ENCODE data around the gene LILRA5. TPM values are rescaled to one million over a fixed set of nuclear protein-coding genes. Genes with fewer than 3 reads are reported as not detected.
"Not testable (repeated sequence)": the region's sequence is repeated elsewhere in the genome, so short reads cannot be mapped to it uniquely, and the experiment has no call there.

LILRA5 gene
- polyA plus RNA-seq, 1 of the 3 experiments (the other 2 are of a cell fraction) = not detected

DNA sequence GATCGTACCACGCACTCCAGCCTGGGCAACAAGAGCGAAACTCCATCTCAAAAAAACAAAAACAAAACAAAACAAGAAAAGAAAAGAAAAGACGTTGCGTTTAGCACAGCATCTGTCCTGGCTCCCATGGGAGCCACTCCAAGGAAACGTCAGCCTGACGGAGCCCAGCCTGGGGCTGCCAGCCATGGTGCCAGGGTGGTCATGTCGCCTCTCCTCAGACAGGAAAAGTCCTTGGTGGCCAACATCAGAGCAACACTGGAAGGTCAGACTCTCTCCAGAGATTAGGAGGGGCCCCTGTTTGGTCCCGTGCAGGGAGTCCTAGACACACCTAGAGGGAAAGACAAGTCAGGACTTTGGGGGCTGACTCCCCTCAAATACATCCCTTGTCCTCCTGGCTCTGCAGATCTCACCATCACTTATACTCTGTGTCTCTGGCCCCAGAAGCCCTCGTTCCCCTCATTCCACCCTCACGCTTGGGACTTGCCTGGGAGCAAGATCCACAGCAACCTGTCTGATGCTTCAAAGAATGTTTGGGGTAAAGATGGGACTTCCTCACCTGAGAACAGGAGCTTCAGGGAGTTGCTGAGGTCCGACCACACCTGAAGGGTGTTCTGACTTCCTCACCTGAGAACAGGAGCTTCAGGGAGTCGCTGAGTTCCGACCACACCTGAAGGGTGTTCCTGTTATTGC, 16.7 kb upstream of the LILRA5 start:
- TF ChIP-seq FOSL2 (IDR thresholded peaks at IDR 0.05; ENCODE audit: borderline replicate concordance, low read depth) = no peak
- TF ChIP-seq, protein P1, sequence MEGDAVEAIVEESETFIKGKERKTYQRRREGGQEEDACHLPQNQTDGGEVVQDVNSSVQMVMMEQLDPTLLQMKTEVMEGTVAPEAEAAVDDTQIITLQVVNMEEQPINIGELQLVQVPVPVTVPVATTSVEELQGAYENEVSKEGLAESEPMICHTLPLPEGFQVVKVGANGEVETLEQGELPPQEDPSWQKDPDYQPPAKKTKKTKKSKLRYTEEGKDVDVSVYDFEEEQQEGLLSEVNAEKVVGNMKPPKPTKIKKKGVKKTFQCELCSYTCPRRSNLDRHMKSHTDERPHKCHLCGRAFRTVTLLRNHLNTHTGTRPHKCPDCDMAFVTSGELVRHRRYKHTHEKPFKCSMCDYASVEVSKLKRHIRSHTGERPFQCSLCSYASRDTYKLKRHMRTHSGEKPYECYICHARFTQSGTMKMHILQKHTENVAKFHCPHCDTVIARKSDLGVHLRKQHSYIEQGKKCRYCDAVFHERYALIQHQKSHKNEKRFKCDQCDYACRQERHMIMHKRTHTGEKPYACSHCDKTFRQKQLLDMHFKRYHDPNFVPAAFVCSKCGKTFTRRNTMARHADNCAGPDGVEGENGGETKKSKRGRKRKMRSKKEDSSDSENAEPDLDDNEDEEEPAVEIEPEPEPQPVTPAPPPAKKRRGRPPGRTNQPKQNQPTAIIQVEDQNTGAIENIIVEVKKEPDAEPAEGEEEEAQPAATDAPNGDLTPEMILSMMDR (IDR thresholded peaks at IDR 0.05) = no peak
- TF ChIP-seq NFIC (IDR thresholded peaks at IDR 0.05; ENCODE audit: borderline replicate concordance) = no peak
- TF ChIP-seq, protein P2, sequence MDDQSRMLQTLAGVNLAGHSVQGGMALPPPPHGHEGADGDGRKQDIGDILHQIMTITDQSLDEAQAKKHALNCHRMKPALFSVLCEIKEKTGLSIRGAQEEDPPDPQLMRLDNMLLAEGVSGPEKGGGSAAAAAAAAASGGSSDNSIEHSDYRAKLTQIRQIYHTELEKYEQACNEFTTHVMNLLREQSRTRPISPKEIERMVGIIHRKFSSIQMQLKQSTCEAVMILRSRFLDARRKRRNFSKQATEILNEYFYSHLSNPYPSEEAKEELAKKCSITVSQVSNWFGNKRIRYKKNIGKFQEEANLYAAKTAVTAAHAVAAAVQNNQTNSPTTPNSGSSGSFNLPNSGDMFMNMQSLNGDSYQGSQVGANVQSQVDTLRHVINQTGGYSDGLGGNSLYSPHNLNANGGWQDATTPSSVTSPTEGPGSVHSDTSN (IDR thresholded peaks at IDR 0.05) = no peak
- no peak for TF ChIP-seq MEF2A (IDR thresholded peaks at IDR 0.05; ENCODE audit: borderline replicate concordance, low read depth)
- TF ChIP-seq, protein P3, sequence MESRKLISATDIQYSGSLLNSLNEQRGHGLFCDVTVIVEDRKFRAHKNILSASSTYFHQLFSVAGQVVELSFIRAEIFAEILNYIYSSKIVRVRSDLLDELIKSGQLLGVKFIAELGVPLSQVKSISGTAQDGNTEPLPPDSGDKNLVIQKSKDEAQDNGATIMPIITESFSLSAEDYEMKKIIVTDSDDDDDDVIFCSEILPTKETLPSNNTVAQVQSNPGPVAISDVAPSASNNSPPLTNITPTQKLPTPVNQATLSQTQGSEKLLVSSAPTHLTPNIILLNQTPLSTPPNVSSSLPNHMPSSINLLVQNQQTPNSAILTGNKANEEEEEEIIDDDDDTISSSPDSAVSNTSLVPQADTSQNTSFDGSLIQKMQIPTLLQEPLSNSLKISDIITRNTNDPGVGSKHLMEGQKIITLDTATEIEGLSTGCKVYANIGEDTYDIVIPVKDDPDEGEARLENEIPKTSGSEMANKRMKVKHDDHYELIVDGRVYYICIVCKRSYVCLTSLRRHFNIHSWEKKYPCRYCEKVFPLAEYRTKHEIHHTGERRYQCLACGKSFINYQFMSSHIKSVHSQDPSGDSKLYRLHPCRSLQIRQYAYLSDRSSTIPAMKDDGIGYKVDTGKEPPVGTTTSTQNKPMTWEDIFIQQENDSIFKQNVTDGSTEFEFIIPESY (IDR thresholded peaks at IDR 0.05; ENCODE audit: borderline replicate concordance, low read depth) = no peak
- no peak for TF ChIP-seq SMC3 (IDR thresholded peaks at IDR 0.05; ENCODE audit: low read depth, low read length)
- no peak for TF ChIP-seq RFX5 (IDR thresholded peaks at IDR 0.05; ENCODE audit: low read length)
- TF ChIP-seq POLR2AphosphoS5 (IDR thresholded peaks at IDR 0.05; ENCODE audit: low read depth, low read length) = no peak
- TF ChIP-seq, protein P4, sequence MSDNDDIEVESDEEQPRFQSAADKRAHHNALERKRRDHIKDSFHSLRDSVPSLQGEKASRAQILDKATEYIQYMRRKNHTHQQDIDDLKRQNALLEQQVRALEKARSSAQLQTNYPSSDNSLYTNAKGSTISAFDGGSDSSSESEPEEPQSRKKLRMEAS (IDR thresholded peaks at IDR 0.05; ENCODE audit: low read depth) = no peak
- TF ChIP-seq CHD2 (IDR thresholded peaks at IDR 0.05; ENCODE audit: low read length, partially characterized antibody) = no peak
- TF ChIP-seq, protein P5, sequence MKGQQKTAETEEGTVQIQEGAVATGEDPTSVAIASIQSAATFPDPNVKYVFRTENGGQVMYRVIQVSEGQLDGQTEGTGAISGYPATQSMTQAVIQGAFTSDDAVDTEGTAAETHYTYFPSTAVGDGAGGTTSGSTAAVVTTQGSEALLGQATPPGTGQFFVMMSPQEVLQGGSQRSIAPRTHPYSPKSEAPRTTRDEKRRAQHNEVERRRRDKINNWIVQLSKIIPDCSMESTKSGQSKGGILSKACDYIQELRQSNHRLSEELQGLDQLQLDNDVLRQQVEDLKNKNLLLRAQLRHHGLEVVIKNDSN (IDR thresholded peaks at IDR 0.05; ENCODE audit: borderline replicate concordance, low read depth) = no peak
- TF ChIP-seq, protein P6, sequence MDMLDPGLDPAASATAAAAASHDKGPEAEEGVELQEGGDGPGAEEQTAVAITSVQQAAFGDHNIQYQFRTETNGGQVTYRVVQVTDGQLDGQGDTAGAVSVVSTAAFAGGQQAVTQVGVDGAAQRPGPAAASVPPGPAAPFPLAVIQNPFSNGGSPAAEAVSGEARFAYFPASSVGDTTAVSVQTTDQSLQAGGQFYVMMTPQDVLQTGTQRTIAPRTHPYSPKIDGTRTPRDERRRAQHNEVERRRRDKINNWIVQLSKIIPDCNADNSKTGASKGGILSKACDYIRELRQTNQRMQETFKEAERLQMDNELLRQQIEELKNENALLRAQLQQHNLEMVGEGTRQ (IDR thresholded peaks at IDR 0.05; ENCODE audit: borderline replicate concordance, low read depth, low read length) = no peak
- TF ChIP-seq, protein P7, sequence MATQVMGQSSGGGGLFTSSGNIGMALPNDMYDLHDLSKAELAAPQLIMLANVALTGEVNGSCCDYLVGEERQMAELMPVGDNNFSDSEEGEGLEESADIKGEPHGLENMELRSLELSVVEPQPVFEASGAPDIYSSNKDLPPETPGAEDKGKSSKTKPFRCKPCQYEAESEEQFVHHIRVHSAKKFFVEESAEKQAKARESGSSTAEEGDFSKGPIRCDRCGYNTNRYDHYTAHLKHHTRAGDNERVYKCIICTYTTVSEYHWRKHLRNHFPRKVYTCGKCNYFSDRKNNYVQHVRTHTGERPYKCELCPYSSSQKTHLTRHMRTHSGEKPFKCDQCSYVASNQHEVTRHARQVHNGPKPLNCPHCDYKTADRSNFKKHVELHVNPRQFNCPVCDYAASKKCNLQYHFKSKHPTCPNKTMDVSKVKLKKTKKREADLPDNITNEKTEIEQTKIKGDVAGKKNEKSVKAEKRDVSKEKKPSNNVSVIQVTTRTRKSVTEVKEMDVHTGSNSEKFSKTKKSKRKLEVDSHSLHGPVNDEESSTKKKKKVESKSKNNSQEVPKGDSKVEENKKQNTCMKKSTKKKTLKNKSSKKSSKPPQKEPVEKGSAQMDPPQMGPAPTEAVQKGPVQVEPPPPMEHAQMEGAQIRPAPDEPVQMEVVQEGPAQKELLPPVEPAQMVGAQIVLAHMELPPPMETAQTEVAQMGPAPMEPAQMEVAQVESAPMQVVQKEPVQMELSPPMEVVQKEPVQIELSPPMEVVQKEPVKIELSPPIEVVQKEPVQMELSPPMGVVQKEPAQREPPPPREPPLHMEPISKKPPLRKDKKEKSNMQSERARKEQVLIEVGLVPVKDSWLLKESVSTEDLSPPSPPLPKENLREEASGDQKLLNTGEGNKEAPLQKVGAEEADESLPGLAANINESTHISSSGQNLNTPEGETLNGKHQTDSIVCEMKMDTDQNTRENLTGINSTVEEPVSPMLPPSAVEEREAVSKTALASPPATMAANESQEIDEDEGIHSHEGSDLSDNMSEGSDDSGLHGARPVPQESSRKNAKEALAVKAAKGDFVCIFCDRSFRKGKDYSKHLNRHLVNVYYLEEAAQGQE (IDR thresholded peaks at IDR 0.05; ENCODE audit: low read depth, low read length) = no peak
- no peak for TF ChIP-seq EP300 (IDR thresholded peaks at IDR 0.05; ENCODE audit: borderline replicate concordance in 1 of 2, low read depth in 1 of 2, low read length in 1 of 2)
- no peak for TF ChIP-seq TCF12 (IDR thresholded peaks at IDR 0.05)
- no peak for TF ChIP-seq FOXM1 (IDR thresholded peaks at IDR 0.05; ENCODE audit: low read depth)
- no peak overlapping the region for H2AFZ ChIP-seq (ENCODE audit: low read depth)
- H3K9ac ChIP-seq = no peak overlapping the region
- H3K27ac ChIP-seq (ENCODE audit: low read depth in 2 of 2, low read length in 1 of 2) = no peak overlapping the region
- no peaks in the 10 kb centered on the region for H3F3A ChIP-seq (replicated peaks; ENCODE audit: insufficient read depth)
- no peaks in the 10 kb centered on the region for H3K9me2 ChIP-seq
- ChIA-PET POLR2A (no interaction called here), CTCF (interaction anchor here (0.6 kb wide), 1 partner anchor 911 kb away, joined by 3 read pairs; no protein-coding TSS in a partner anchor)
- DNase-seq = no peak
- no peaks in the 10 kb centered on the region for H3K9me3 ChIP-seq
- H3K79me2 ChIP-seq (ENCODE audit: insufficient read depth) = no peaks in the 10 kb centered on the region
- H3K4me2 ChIP-seq = no peak overlapping the region
- H3K27me3 ChIP-seq (ENCODE audit: insufficient read depth) = peaks cover 59% of the 10 kb centered on the region
- H3K36me3 ChIP-seq (replicated peaks in 1 of 2; ENCODE audit: control insufficient read depth in 1 of 2, insufficient read depth in 2 of 2, low read length in 1 of 2) = no peaks in the 10 kb centered on the region
- no peaks in the 10 kb centered on the region for H4K20me1 ChIP-seq (ENCODE audit: insufficient read depth)
- H3K4me1 ChIP-seq (ENCODE audit: control insufficient read depth in 1 of 2, insufficient read depth in 2 of 2, low read depth in 1 of 2, low read length in 1 of 2) = no peaks in the 10 kb centered on the region
- no peak overlapping the region for H3K4me3 ChIP-seq (ENCODE audit: low read depth in 2 of 2, low read length in 1 of 2)
- WGBS (ENCODE audit: low lambda C conversion rate) = 3% methylated on average over 13 of the region's 14 CpGs

DNA sequence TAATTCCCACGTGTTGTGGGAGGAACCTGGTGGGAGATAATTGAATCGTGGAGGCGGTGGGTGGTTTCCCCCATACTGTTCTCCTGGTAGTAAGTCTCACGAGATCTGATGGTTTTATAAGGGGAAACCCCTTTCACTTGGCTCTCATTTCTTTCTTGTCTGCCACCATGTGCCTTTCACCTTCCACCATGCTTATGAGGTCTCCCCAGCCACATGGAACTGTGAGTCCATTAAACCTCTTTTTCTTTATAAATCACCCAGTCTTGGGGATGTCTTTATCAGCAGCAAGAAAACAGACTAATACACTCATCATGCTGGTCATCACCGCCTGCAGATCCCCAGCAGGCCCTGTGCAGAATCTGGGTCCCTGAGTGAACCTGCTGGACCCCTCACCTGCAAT, 15.8 kb upstream of the LILRA5 start:
- H3K9me3 ChIP-seq; DNase-seq; H3K27ac ChIP-seq (ENCODE audit: low read depth in 2 of 2, low read length in 1 of 2); H3K9ac ChIP-seq; H3K4me1 ChIP-seq (ENCODE audit: control insufficient read depth in 1 of 2, insufficient read depth in 2 of 2, low read depth in 1 of 2, low read length in 1 of 2); CTCF ChIA-PET; H2AFZ ChIP-seq (ENCODE audit: low read depth); H4K20me1 ChIP-seq (ENCODE audit: insufficient read depth); H3F3A ChIP-seq (replicated peaks; ENCODE audit: insufficient read depth); POLR2A ChIA-PET; H3K79me2 ChIP-seq (ENCODE audit: insufficient read depth); H3K4me2 ChIP-seq; H3K36me3 ChIP-seq (replicated peaks in 1 of 2; ENCODE audit: control insufficient read depth in 1 of 2, insufficient read depth in 2 of 2, low read length in 1 of 2); H3K9me2 ChIP-seq; H3K4me3 ChIP-seq (ENCODE audit: low read depth in 2 of 2, low read length in 1 of 2): not testable (repeated sequence)
- H3K27me3 ChIP-seq (ENCODE audit: insufficient read depth) = peaks cover 51% of the 10 kb centered on the region
- WGBS (ENCODE audit: low lambda C conversion rate) = 8% methylated on average over 5 of the region's 5 CpGs

Measured in SK-N-SH (cell line).